Measurements from ENCODE around the gene KIF13A. TPM values are rescaled to one million over a fixed set of nuclear protein-coding genes. Genes with fewer than 3 reads are reported as not detected.
A peak's percentile ranks its signal among the peaks of the same experiment; 100 is the strongest.

KIF13A gene
- total and polyA plus RNA-seq, 2 donors (not counting 3 experiments of a cell fraction or from before 2014, with no cell fraction given), result 24.9 to 65.8 TPM

- BruUV-seq (replicated peaks), result no TSS peak
- Histone ChIP-seq H3K36me3 (ENCODE audit: control insufficient read depth in 2 of 2, extremely low read depth in 1 of 2, insufficient read depth in 2 of 2, low read length in 2 of 2) (no peaks in the 10 kb centered on the region), H3K9me1 (replicated peaks; ENCODE audit: control insufficient read depth, extremely low read depth, insufficient read depth, low read length) (no peaks in the 10 kb centered on the region), H3K9ac (replicated peaks; ENCODE audit: extremely low read depth, insufficient read depth, low read length) (no peak overlapping the region), H3K4me3 (replicated peaks in 1 of 3; ENCODE audit: insufficient read depth in 1 of 3, low read depth in 1 of 3, low read length in 3 of 3) (no peak overlapping the region), H3K4me1 (ENCODE audit: control insufficient read depth, extremely low read depth, insufficient read depth, low read length) (peaks cover 45% of the 10 kb centered on the region), H3K27ac (ENCODE audit: insufficient read depth, low read depth, low read length) (no peak overlapping the region), H3K27me3 (ENCODE audit: control insufficient read depth in 2 of 2, insufficient read depth in 2 of 2, low read length in 2 of 2) (no peaks in the 10 kb centered on the region), H3K79me2 (ENCODE audit: control insufficient read depth, insufficient read depth, low read length) (no peaks in the 10 kb centered on the region), H3K4me2 (ENCODE audit: insufficient read depth, low read length) (peak overlapping the region; percentile 73), H3K9me3 (replicated peaks; ENCODE audit: control insufficient read depth, insufficient read depth, low read length) (no peaks in the 10 kb centered on the region), H2AFZ (ENCODE audit: low read depth, low read length) (no peak overlapping the region), H4K20me1 (replicated peaks; ENCODE audit: control insufficient read depth, extremely low read depth, insufficient read depth, low read length) (no peaks in the 10 kb centered on the region)
- TF ChIP-seq POLR2A (IDR thresholded peaks at IDR 0.05; ENCODE audit: low read depth, low read length), result no peak
- no peak for TF ChIP-seq MYC (IDR thresholded peaks at IDR 0.05; ENCODE audit: low read depth, low read length)
- TF ChIP-seq GATA2 (IDR thresholded peaks at IDR 0.05; ENCODE audit: insufficient read depth, insufficient read length, low read depth, low read length), result no peak
- no peak for TF ChIP-seq MAX (IDR thresholded peaks at IDR 0.05; ENCODE audit: insufficient read depth, insufficient read length)
- no peak for TF ChIP-seq POLR2AphosphoS5 (IDR thresholded peaks at IDR 0.05; ENCODE audit: insufficient read depth, low read depth, low read length)
- TF ChIP-seq JUN (IDR thresholded peaks at IDR 0.05; ENCODE audit: borderline replicate concordance, insufficient read depth, insufficient read length, low read depth), result no peak
- TF ChIP-seq EZH2 (IDR thresholded peaks at IDR 0.05; ENCODE audit: borderline replicate concordance, low read depth, low read length, severe bottlenecking), result no peak
- TF ChIP-seq FOS (IDR thresholded peaks at IDR 0.05; ENCODE audit: borderline replicate concordance, insufficient read depth, low read length), result no peak
- dilution Hi-C loops (cut with MboI; ENCODE audit: extremely low pct_ligation_motif_present, low sequenced_read_pairs), result no loop called here
- intact Hi-C loops (cut with micrococcal nuclease), result no loop called here
- no peak for FAIRE-seq
- ChIA-PET POLR2A (no interaction called here), CTCF (no interaction called here)
- peak; percentile 49 for DNase-seq (ENCODE audit: low read depth, low spot score)
These were observed 116.9 kb downstream of the KIF13A start for GRCh38 chr6:17870300-17871188.

Measured in endothelial cell of umbilical vein (primary cell).